ENCODE data around the gene BTRC.

DNA sequence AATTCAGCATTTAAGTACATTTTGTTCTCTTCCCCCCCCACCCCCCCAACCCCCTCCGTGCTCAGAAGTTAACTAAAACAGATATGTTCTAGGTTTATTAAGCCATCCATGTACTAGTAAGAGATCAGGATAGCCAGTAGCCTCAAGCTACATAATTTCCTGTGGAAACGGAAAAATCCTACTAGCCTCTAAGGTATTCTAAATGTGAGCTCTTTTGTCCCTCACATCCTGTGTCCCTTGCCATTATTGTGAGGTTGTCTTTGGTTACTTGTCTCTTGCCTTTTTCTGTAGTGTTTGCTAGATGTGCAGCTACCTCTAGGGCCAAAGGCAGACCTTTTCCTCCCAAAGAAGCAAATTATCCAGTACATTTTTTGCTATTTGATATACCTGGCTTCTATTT lies 92.1 kb downstream of the BTRC start:
- no peak for TF ChIP-seq FOXK2 (IDR thresholded peaks at IDR 0.05)
- TF ChIP-seq NFRKB (IDR thresholded peaks at IDR 0.05), result no peak
- TF ChIP-seq, protein P1, sequence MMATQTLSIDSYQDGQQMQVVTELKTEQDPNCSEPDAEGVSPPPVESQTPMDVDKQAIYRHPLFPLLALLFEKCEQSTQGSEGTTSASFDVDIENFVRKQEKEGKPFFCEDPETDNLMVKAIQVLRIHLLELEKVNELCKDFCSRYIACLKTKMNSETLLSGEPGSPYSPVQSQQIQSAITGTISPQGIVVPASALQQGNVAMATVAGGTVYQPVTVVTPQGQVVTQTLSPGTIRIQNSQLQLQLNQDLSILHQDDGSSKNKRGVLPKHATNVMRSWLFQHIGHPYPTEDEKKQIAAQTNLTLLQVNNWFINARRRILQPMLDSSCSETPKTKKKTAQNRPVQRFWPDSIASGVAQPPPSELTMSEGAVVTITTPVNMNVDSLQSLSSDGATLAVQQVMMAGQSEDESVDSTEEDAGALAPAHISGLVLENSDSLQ (IDR thresholded peaks at IDR 0.05), result no peak
- no peak for TF ChIP-seq ARNT (IDR thresholded peaks at IDR 0.05)
- no peak for TF ChIP-seq ELF4 (IDR thresholded peaks at IDR 0.05)
- TF ChIP-seq FOXA1 (IDR thresholded peaks at IDR 0.05), result no peak
- no peak for TF ChIP-seq L3MBTL2 (conservative IDR thresholded peaks at IDR 0.05)
- TF ChIP-seq SP1 (IDR thresholded peaks at IDR 0.05), result no peak
- no peak for TF ChIP-seq HDGF (IDR thresholded peaks at IDR 0.05; ENCODE audit: borderline replicate concordance)
- TF ChIP-seq LEF1 (IDR thresholded peaks at IDR 0.05; ENCODE audit: borderline replicate concordance), result no peak
- no peak for TF ChIP-seq TARDBP (IDR thresholded peaks at IDR 0.05)
- TF ChIP-seq ZNF384 (IDR thresholded peaks at IDR 0.05), result no peak
- TF ChIP-seq FOXM1 (IDR thresholded peaks at IDR 0.05; ENCODE audit: borderline replicate concordance), result no peak
- no peak for TF ChIP-seq SUZ12 (IDR thresholded peaks at IDR 0.05)
